Ishikawa (cell line): ENCODE data around the gene LRRC26.

ENCODE experiments used
- CEBPB ChIP-seq: IDR thresholded peaks from 2 replicates; pipeline ENCODE4 v1.6.1; 2012
- CREB1 ChIP-seq: IDR thresholded peaks from 2 replicates; pipeline ENCODE4 v1.6.1; 2012; ENCODE audit warnings: low read depth
- EGR1 ChIP-seq: IDR thresholded peaks from 2 replicates; pipeline ENCODE4 v1.6.1; 2012
- EP300 ChIP-seq: IDR thresholded peaks from 2 replicates; pipeline ENCODE4 v1.6.1; 2012; ENCODE audit warnings: borderline replicate concordance
- FOXM1 ChIP-seq: IDR thresholded peaks from 2 replicates; pipeline ENCODE4 v1.6.1; 2012; ENCODE audit warnings: low read depth, borderline replicate concordance
- NFIC ChIP-seq: IDR thresholded peaks from 2 replicates; pipeline ENCODE4 v1.6.1; 2012
- RAD21 ChIP-seq: IDR thresholded peaks from 2 replicates; pipeline ENCODE4 v1.6.1; 2012; ENCODE audit warnings: low read depth
- TAF1 ChIP-seq: IDR thresholded peaks from 2 replicates; pipeline ENCODE4 v1.6.1; 2012; ENCODE audit warnings: low read depth, mild to moderate bottlenecking
- TCF12 ChIP-seq: IDR thresholded peaks from 2 replicates; pipeline ENCODE4 v1.6.1; 2012; ENCODE audit warnings: low read depth
- TEAD4 ChIP-seq: IDR thresholded peaks from 2 replicates; pipeline ENCODE4 v1.6.1; 2012
- YY1 ChIP-seq: IDR thresholded peaks from 2 replicates; pipeline ENCODE4 v1.6.1; 2012; ENCODE audit warnings: low read depth
- ZBTB7A ChIP-seq: IDR thresholded peaks from 2 replicates; pipeline ENCODE4 v1.6.1; 2012; ENCODE audit warnings: low read depth
- TF ChIP-seq, protein P1 (sequence below): IDR thresholded peaks from 2 replicates; pipeline ENCODE4 v1.6.1; 2012; ENCODE audit warnings: low read depth, mild to moderate bottlenecking
- TF ChIP-seq, protein P2 (sequence below): IDR thresholded peaks from 2 replicates; pipeline ENCODE4 v1.6.1; 2012
- TF ChIP-seq, protein P3 (sequence below): IDR thresholded peaks from 2 replicates; pipeline ENCODE4 v1.6.1; 2012

LRRC26 gene

DNA sequence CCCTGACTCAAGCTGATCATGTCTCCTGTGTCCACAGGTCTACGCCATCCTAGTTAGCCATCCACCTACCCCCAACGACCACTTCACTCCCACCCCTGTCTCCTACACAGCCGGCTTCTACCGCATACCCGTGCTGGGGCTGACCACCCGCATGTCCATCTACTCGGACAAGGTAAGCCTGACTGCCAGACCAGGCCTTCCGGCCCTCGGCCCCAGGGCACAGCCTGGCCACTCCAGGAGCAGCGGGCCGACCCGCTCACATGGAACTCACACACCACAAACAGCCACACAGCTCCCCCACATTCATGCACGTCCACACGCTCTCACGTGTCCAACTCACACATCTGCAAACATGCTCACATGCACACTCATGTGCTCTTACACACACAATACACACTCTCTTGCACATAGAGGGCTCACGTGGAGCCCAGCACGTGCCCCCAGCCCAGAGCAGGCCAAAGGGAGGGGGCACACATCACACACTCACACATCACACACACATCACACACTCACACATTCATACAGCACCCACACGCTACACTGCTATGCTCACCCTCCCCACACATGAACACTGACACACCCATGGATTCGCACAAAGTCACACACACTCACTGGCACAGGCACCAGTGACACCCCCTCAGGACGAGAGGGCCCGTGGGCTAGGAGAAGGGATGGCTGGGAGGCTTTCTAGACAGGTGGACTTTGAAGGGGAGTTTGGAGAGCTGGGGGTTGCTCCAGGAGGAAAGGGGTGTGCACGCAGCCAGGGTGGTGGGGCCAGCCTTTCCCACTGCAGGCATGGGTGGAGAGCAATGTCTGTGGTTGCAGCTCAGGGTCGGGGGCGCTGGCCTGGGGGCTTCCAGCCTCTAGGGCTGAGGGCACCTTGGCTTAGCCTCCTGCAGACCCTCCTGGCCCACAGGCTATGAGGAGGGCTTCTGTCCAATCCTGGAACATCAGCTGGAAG is 27.6 kb downstream of the LRRC26 start:
- TF ChIP-seq CREB1, result no peak
- TF ChIP-seq, protein P1, sequence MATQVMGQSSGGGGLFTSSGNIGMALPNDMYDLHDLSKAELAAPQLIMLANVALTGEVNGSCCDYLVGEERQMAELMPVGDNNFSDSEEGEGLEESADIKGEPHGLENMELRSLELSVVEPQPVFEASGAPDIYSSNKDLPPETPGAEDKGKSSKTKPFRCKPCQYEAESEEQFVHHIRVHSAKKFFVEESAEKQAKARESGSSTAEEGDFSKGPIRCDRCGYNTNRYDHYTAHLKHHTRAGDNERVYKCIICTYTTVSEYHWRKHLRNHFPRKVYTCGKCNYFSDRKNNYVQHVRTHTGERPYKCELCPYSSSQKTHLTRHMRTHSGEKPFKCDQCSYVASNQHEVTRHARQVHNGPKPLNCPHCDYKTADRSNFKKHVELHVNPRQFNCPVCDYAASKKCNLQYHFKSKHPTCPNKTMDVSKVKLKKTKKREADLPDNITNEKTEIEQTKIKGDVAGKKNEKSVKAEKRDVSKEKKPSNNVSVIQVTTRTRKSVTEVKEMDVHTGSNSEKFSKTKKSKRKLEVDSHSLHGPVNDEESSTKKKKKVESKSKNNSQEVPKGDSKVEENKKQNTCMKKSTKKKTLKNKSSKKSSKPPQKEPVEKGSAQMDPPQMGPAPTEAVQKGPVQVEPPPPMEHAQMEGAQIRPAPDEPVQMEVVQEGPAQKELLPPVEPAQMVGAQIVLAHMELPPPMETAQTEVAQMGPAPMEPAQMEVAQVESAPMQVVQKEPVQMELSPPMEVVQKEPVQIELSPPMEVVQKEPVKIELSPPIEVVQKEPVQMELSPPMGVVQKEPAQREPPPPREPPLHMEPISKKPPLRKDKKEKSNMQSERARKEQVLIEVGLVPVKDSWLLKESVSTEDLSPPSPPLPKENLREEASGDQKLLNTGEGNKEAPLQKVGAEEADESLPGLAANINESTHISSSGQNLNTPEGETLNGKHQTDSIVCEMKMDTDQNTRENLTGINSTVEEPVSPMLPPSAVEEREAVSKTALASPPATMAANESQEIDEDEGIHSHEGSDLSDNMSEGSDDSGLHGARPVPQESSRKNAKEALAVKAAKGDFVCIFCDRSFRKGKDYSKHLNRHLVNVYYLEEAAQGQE, result no peak
- TF ChIP-seq RAD21, result no peak
- TF ChIP-seq YY1, result no peak
- TF ChIP-seq CEBPB, result no peak
- TF ChIP-seq, protein P2, sequence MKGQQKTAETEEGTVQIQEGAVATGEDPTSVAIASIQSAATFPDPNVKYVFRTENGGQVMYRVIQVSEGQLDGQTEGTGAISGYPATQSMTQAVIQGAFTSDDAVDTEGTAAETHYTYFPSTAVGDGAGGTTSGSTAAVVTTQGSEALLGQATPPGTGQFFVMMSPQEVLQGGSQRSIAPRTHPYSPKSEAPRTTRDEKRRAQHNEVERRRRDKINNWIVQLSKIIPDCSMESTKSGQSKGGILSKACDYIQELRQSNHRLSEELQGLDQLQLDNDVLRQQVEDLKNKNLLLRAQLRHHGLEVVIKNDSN, result no peak
- no peak for TF ChIP-seq EP300
- TF ChIP-seq TAF1, result no peak
- TF ChIP-seq TCF12, result no peak
- TF ChIP-seq TEAD4, result no peak
- no peak for TF ChIP-seq EGR1
- TF ChIP-seq NFIC, result no peak
- TF ChIP-seq FOXM1, result no peak

DNA sequence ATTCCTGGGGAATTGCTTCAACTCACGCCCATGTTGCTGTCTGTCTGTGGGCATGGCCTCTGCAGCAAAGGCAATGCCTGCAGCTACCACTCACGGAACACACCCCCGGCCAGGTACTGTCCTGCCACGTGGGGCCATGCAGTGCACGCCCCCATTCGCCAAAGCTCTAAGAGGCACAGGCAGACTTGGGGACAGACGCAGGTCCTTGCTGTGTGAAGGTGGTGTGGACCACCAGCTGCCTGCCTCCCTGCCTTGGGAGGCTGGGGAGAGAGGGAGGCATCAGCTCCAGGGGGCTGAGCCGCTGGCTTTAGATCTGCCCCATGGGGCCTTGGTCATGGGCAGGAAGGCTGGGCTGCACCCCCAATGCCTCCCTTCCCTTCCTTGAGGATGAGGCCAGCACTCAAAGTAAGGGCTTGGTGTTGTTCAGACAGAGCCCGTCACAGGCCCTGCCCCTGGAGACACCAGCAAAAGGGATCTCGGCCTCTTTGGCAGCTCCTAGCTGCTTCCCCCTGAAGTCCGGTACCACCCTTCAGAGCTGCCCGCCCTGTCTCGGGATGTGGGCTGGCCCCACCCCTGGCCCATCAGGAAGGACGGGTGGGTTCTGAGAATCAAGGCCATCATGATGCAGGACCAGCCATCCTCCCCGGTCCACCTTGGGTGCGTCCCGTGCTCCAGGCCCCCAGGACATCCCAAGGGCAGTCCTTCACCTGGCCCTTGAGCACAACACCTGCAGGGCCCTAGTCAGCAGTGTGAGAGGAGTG is 28.6 kb downstream of the LRRC26 start:
- TF ChIP-seq TEAD4 (no peak), ZBTB7A (no peak), YY1 (no peak), EGR1 (no peak), NFIC (no peak), FOXM1 (no peak), EP300 (no peak), CREB1 (no peak), CEBPB (no peak), TCF12 (no peak)
- TF ChIP-seq, protein P3, sequence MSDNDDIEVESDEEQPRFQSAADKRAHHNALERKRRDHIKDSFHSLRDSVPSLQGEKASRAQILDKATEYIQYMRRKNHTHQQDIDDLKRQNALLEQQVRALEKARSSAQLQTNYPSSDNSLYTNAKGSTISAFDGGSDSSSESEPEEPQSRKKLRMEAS, result no peak
- TF ChIP-seq, protein P2, result no peak
- TF ChIP-seq, protein P1, result no peak

DNA sequence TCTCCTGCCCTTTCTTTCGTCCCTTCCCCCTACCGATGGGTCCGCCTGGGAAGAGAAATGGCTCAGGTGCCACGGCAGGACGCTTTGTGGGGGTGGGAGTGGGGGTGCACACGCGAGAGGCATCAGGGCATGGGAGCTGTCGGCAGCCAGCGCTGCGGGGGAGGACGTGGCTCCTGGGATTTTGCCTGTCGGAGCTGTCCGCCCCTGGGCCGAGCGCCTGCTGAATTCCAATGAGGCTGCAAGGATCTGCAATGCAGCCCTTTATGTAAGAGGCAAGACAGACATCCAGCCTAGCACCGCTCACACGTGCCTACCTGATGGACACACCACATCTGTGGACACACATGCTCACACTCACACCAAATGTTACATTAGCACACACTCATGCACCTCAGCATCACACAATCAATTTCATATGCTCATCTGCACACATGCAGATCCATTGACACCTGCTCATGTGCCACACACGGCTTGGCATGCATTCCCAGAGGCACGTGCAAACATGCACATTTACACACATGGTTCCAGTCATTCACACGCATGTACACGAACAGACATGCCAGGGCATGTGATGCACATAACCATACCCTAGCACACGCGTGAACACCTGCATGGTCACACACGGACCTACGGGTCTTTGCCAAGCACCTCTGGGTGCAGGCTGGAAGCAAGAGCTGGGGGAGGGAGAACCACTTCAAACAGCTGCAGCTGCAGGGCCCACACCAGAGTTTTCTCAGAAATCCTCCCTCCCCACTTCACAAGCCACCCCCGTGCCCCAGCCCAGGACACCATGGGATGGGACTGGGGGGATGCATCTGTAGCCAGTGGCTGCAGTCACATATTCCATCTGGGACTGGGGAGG is 29.5 kb downstream of the LRRC26 start:
- TF ChIP-seq TAF1 (no peak), TCF12 (no peak), CREB1 (no peak), TEAD4 (no peak)
- TF ChIP-seq, protein P1, result peak; percentile 72
- TF ChIP-seq, protein P2, result no peak
